GM21786 (cell line): ENCODE data around the gene ZNF511.
A peak's percentile ranks its signal among the peaks of the same experiment; 100 is the strongest.
"Not testable (repeated sequence)": the region's sequence is repeated elsewhere in the genome, so short reads cannot be mapped to it uniquely, and the experiment has no call there.

ENCODE experiments used
- ATAC-seq: cut with Tn5 transposase; IDR thresholded peaks from one replicate; pipeline ENCODE4 v1.9.1; 2021; ENCODE audit not compliant: unreplicated experiment

ZNF511 gene, protein sequence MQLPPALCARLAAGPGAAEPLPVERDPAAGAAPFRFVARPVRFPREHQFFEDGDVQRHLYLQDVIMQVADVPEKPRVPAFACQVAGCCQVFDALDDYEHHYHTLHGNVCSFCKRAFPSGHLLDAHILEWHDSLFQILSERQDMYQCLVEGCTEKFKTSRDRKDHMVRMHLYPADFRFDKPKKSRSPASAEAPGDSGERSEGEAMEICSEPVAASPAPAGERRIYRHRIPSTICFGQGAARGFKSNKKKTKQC

DNA sequence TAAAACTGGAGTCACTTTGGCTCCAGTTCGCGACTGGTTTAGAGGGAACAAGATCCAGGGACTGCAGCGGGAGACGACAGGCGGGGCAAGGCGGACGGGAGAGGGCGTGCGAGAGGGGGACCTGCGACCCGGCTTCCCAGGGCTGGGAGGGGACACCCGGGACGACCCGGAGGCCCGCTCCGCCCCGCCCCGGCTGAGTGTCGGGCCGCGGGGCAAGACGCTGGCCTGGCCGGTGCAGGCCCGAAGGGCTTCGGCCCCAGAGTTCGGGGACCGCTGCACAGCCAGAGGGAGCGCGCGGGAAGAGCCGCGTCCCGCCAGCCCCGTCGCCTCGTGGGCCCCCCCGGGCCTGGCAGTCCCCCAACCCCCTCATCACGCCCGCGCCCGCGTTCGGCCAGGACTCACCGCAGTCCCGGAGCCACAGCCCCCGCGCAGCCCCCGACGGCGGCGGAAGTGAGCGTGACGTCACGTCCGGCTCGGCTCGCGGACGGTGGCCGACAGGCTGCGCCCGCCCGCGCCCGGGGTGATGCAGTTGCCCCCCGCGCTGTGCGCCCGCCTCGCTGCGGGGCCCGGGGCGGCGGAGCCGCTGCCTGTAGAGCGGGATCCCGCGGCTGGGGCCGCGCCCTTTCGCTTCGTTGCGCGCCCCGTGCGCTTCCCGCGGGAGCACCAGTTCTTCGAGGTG is at the start of gene ZNF511, which contains the start of gene TUBGCP2:
Gene ZNF511 (plus strand): TSS at position 494 of the 679 bp plus-strand sequence. CDS start 30 bp downstream, at position 524.
Gene TUBGCP2 (minus strand): TSS at position 452 of the 679 bp plus-strand sequence. CDS start 5,931 bp downstream, outside the sequence.
- peak; percentile 74 for ATAC-seq

DNA sequence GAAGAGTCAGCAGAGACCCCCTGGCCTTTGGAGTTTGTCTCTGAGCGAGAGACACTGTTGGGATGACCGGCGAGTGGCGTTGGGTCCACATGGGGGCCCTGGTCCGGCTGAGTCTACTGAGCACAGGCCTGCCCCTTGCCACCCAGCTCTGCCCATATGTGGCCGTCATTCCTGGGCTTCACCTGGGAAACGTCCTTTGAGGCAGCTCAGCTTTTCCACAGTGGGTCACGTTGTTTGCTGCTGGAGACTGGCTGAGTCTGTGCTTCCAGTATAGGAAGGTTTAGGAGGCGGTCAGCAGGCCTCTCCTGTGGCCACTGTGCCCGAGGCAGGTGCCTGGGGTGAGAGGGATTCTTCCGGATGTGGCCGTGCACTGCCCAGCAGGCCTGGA is 49.1 kb upstream of the ZNF511 start:
- no peak for ATAC-seq

DNA sequence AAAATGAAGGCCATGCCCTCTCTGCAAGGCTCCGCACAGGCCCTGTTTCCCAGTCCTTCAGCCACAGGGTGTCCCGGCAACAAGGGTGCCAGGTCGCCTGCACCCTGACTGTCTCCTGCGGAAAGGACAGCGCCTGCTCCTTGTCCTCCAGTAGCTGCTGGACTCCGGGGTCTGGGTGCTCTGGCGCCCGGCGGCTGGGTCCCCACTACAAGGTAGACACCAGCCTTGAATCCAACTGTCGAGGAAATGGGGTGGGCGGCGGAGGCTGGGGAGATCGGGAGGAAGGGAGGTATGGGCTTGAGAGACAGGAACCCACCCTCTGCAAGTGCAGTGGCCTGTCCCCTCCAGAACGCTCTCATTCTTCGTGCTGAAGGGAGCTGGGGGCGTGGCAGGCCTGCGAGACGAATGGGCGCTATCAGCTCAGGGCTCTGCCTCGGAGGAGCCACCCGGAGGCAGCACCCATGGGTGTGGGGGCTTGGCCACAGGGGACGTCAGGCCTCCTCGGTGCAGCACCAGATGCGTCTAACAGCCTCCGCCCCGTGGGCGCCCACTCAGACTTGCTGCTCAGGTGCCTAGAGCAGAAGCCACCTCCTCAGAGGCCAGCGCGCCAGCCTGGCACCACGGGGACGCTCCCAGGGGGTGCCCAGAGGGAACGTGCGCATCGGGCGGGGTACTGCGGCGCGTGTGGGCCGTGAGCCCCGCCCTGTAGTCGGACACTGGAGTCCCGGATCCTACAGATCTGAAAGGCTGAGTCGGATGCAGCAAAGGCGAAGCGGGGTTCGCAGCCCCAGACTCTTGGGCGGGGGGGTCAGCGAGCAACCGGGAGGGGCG is 47.6 kb upstream of the ZNF511 start:
- ATAC-seq: peak; percentile 56

DNA sequence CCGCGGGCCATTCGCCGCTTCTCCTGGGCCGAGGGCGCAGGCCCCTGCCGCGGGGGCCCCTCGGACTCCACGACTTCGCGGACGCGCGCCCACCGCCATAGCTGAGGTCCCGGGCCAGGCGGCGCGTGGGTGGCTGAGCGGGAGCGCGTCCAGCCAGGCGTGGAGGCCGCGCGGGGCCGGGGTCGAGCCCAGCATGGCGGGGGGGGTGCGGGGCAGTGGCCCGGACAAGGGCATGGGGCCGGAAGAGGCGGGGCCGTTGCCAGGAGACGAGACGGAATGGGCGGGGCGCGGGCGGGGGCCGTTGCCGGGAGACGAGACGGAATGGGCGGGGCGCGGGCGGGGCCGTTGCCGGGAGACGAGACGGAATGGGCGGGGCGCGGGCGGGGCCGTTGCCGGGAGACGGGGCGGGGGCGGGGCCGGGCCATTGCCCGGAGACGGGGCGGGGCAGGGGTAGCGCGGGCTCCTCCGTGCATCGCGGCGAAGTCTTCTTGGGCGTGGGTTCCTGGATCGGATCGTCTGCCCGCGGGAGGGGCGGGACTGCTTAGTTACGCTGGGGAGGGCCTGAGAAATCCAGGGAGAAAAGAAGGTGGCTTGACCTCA is 46.9 kb upstream of the ZNF511 start:
- peak; percentile 52 for ATAC-seq

DNA sequence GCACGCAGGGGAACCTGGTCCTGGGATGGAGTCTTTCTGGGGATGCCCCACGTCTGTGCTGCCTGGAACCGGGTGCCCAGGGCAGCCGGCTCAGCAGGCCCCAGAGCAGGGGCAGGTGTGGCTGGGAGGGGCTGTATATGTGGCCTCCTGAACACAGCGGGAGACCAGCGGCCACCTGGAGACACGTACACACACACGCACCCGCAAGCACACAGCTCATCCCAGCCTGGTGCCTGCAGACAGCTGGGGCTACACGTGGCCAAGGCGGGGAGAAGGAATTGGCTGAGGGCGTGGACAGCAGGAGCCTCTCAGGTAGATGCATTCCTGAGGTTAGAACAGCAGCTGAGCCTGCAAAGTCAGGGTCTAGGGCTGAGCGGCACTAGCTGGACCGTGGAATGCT is 46.0 kb upstream of the ZNF511 start:
- no peak for ATAC-seq

DNA sequence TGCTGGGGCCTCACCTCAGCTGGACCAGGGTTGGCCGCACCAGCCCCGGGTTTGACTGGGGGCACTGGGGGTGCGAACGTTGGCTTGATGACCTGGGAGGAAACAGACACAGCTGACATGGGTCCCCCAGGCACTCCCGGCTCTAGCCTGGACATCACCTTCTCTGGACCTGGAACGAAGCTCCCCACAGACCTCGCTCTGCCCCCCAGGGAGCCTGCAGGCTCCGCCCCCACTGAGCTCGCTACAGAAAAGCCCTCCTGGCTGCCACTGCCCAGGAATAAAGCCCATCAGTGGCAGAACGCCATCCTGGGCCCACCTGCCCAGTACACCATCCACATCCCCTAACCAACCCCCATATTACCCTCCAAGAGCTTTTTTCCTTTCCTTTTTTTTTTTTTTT is 45.0 kb upstream of the ZNF511 start:
- ATAC-seq: no peak

DNA sequence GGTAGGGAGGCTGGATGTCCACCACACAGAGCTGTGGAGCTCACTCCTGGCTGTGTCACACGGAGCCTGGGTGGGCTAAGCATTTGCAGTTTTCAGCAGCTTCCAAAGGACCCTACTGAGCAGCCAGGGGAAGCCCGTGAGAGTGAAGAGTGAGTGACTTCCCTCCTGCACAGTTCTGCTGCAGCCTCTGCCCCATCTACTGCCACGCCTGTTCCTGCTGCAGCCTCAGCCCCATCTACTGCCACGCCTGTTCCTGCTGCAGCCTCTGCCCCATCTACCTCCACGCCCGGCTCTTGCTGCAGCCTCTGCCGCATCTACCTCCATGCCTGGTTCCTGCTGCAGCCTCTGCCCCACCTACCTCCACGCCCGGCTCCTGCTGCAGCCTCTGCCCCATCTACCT is 44.3 kb upstream of the ZNF511 start:
- no peak for ATAC-seq

DNA sequence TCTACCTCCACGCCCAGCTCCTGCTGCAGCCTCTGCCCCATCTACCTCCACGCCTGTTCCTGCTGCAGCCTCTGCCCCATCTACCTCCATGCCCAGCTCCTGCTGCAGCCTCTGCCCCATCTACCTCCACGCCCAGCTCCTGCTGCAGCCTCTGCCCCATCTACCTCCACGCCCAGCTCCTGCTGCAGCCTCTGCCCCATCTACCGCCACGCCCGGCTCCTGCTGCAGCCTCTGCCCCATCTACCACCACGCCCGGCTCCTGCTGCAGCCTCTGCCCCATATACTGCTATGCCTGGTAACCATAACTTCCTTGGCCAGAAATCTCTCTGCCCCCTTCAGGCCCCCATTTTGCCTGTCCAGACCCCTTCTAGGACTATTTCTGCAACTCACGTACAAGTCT is 43.7 kb upstream of the ZNF511 start:
- ATAC-seq: not testable (repeated sequence)

DNA sequence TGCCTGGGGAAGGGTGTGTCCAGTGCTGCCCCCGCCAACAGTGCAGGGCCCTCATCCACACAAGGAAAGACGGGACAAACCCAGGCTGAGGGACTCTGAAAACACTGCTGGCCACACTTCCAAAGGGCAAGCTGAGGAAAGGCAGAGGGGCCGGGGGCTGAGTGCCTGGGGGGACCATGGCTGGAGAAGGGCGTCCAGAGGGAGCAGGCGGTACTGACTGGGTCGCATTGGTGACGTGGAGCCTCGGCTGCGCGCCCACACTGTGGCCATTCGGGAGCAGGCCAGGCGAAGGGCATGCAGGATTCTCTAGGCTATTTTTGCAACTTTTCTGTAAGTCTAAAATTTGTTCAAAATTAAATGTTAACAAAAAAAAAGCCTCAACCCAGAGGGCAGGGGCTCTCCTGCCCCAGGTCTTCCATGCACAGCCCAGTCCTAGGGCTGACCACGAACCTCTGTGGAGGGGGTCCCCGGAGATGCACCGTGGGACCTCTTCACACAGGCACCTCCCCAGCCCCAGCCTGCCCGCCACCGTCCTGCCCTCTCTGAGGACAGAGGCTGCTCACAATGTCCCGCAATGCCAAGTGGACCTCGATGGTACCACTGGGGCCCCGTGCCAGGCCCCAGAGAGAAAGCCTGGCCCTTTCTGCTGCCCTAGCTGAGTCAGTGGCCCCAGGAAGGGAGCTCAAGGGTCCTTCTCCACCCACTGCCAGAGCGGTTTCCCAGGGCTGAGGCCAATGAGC is 42.5 kb upstream of the ZNF511 start:
- no peak for ATAC-seq

DNA sequence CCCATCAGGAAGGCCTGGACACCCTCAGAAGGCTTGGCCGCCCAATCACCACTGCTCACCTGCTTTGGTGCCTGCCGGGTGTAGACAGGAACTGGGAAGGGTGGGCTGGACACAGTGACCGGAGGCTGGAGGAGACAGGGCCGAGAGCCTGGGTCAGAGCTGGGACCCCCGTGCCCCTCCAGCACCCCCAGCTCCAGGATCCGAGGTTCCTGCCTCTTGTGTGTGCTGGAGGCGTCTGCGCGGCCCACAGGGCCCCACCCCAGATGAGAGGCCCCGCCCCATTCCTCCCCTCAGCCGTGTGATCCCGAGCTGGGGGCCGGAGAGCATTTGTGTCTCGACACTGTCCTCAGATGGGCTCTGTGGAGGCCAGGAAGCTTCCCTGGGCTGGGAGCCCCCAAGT is 41.4 kb upstream of the ZNF511 start:
- ATAC-seq: no peak

DNA sequence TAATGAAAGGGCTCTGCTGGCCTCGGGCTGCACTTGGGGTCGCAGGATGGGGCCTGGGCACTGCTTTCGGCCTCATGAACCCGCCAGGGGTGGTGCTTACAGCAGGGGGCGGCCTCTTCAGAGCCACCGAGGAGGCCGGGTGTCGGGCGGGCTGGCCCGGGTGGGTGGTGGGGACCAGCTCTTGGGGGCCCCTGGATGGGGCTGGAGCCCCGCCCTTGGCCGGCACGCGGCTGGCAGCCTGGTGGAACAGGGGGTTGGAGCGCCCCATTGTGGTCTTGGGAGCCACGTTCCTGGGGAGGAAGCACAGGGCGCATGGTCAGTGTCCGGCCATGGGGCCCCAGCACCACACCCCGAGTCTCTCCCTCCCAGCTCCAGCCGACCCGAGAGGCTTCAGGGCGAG is 40.9 kb upstream of the ZNF511 start:
- ATAC-seq: no peak

DNA sequence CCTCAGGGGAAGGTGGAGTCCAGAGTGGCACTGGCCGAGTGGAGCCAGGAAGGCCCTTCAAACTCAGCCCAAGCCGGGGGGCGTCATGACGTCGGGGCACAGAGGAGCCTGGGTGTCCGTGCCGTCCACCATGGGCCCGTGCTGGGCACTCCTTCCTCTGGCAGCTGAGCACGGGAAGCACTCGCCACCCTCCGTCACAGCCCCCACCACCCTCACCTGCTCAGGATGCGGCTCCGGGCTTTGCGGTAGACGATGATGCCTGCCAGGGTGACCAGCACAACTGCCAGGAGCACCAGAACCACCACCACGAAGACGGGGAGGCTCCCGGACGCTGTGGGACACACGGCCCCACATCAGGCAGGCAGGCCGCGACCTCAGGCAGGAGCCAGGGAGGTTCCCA is 40.2 kb upstream of the ZNF511 start:
- ATAC-seq: no peak

DNA sequence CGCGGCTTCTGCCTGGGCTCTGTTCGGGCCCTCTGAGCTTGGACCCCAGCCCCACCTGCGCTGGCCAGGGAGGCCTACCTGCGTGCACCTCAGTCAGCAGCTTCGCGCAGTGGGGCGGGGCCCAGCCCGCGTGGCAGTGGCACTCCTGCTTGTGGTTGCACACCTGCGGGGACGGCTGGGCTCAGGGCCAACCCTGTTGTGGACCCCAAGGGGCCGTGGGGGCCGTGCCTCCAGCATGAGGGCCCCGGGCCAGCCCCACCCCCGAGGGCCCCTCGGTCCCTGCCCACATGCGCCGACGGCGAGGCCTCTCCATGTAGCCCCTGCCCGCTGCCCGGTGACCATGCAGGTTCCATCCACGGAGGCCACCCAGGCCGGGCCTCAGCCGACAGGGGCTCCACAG is 39.3 kb upstream of the ZNF511 start:
- no peak for ATAC-seq

DNA sequence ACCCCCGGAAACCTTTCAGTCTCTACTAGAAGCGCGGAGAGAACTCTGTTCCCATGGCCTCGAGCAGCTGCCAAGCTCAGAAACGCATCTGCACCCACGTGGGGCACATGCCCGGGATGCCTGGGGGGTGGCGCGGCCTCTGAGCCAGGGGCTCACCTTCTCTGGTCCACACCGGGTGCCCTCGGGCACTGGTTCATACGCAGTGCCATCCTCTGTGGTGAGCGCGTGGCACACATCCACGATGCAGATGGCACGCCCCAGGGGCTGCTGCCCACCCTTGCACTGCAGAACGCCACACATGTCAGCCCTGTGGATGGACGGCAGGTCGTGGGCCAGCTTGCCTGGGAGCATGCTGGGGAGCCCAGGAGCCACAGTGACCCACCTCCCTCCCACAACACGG is 38.5 kb upstream of the ZNF511 start:
- no peak for ATAC-seq

DNA sequence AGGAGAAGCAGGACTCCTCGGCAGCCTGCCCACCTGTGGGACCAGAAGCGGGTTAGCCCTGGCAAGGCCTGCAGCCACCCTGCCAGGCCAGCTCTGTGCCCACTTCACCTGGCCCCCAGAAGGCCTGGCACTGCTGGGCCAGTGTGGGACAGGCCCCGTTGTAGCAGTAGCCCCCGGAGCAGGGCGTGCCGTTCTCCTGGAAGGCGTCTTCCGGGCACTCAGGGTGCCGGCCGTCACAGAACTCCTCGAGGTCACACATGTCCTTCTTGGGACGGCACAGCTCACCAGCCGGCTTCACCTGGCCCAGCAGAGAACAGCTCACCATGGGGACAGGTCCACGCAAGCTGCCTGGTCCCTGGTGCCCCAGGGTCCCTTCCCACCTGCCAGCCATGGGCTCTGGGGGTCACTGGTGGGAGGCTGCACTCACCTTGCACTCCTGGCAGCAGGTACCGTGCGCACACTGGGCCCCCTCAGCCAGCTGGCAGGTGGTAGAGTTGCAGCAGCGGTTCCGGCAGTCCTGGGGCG is 37.9 kb upstream of the ZNF511 start:
- no peak for ATAC-seq

DNA sequence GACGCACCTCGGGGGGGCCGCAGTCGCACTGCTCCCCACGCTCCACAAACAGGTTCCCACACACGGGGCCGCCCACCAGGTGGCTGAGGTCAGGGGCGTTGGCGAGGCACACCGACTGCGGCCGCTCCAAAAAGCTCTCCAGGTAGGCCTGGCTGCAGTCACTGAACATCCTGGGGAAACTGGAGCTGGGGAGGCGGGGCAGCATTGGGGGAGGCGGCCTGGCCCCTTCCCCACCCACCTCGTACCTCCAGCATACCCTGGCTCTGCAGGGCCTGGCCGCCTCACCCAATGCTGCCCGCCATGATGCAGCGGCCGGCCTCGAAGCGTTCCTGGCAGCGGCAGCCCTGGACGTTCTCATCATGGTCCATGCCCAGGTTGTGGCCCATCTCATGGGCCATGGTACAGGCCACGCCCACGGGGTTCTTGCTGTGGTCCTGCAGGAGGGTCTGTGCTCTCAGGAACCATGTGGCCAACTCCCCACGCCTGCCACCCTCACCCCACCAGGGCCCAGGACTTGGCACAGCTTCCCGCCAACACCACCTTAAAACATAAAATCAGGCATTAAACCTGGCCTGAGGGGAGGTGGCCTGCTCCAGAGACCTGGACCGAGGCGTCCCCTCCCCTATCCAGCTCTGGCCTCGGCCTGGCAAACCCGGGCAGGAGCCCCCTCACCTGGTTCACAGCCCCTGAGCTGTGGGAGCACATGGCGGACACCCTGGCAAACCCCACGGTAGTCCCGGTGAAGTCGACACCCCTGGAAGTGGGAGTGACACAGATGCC is 37.0 kb upstream of the ZNF511 start:
- ATAC-seq: no peak

DNA sequence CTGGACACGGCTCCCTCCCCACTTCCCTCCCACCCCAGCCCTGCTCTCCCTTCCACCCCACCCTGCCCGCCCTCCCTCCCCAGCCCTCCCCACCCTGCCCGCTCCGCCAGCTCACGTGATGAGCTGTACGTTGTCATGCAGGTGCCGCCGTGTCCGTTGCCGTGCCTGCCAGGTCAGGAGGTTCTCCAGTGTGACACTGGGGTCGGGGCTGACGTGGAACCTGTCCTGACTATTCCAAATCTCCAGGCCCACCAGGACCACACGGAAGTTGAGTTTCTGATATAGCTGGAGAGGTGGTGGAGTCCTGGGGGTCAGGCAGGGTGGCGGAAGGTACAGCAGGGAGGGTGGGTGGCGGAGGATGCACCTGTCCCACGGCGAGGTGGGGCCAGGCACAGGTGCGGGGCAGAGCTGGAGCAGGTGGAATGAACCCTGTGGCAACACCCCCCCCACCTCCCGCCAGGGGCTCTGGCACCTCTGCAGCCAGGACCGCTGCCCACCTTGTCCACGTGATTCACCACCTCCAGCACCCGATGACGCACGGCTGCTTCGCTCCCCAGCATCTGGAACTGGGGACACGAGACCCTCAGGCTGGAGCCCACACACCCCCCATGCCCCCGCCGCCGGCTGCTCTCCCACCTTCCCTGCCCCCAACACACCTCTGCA is 36.3 kb upstream of the ZNF511 start:
- no peak for ATAC-seq

DNA sequence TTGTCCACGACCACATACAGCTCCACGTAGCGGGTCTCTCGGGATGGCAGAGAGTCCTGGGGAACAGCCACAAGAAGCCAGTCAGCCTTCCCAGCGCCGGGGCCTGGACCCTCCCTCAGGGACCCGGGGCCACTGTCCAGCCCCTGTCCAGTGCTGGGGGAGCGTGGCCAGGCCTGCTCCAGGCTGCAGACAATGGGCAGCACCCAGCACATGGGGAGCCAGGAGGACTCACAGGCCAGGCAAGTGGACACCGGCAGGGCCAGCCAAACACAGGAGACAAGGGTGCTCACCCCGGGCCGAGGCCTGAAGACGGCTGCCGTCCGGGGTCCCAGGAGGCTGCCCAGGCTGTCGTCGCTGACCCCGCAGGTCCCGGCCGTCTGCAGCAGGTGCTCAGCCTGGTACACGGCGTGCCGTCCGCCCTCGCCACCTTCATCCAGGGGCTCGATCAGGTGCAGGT is 35.7 kb upstream of the ZNF511 start:
- no peak for ATAC-seq

DNA sequence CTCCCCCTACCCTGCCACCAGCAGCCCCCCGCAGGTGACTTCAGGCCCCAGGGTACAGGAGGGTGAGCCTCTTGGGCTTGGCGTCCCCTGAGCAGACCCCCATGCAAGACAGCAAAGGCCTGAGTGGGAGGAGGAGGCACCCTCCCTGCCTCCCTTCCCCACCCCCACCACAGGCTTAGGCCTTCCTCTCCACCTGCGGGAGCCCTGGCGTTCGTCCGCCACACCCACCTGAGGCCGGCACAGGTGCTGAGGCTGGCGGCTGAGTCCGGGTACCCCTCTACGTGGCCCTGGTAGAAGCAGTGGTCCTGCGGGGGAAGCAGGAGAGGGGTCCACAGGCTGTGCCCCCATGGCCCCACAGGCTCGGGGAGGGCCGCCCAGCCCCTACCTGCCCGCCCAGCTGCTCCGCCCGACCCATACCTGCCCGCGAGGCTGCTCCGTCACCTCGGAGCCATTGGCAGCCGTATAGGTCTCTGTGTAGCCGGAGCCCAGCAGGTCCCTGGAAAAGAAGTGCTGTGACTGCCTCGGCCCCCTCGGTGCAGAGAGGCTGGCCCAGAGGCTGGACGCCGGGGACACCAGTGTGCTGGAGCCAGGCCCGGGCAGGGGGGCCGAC is 35.1 kb upstream of the ZNF511 start:
- no peak for ATAC-seq
